OCI-LY1 (cell line): Measurements from ENCODE around the gene MRPL43.

Experiments
- CTCF ChIP-seq: fragments of 200-600 bp; sonication (generic), shearing (Covaris generic); IDR thresholded peaks from 2 replicates; pipeline ENCODE4 v1.5.1; 2017; ENCODE audit warnings: mild to moderate bottlenecking, antibody characterized with exemption, low read length, moderate library complexity, mixed read lengths
- EZH2 ChIP-seq: fragments of 200-600 bp; sonication (generic), shearing (Covaris generic); IDR thresholded peaks from 2 replicates; pipeline ENCODE4 v1.8.0; 2017; ENCODE audit warnings: borderline replicate concordance, mixed run types, mild to moderate bottlenecking, antibody characterized with exemption, low read length, moderate library complexity, mixed read lengths

GRCh38 chr10:100967332-100967731 is 20.0 kb downstream of the MRPL43 start:
- TF ChIP-seq EZH2 (no peak), CTCF (no peak)
